BE2C (cell line): ENCODE measurements around the gene MS4A6E.

Source experiments
- DNase-seq: peaks from one replicate; pipeline ENCODE4 v3.0.0-alpha.2; 2020
- H3K27me3 ChIP-seq: fragments of 250-450 bp; sonication (Bioruptor Pico); 2 replicates; pipeline ENCODE4 v1.5.1; 2020; ENCODE audit warnings: mild to moderate bottlenecking
- H3K36me3 ChIP-seq: fragments of 250-450 bp; sonication (Bioruptor Pico); 2 replicates; pipeline ENCODE4 v1.5.1; 2020; ENCODE audit warnings: mild to moderate bottlenecking
- H3K4me1 ChIP-seq: fragments of 250-450 bp; sonication (Bioruptor Pico); 2 replicates; pipeline ENCODE4 v1.5.1; 2020
- H3K4me3 ChIP-seq: 2 replicates; pipeline ENCODE4 v1.5.1; 2011; ENCODE audit warnings: low read depth, low read length
- H3K9me3 ChIP-seq: fragments of 250-450 bp; sonication (Bioruptor Pico); 2 replicates; pipeline ENCODE4 v1.5.1; 2020
- CTCF ChIP-seq: IDR thresholded peaks from 2 replicates; pipeline ENCODE4 v1.5.1; 2012; ENCODE audit warnings: mild to moderate bottlenecking, low read depth, low read length

Gene MS4A6E

DNA sequence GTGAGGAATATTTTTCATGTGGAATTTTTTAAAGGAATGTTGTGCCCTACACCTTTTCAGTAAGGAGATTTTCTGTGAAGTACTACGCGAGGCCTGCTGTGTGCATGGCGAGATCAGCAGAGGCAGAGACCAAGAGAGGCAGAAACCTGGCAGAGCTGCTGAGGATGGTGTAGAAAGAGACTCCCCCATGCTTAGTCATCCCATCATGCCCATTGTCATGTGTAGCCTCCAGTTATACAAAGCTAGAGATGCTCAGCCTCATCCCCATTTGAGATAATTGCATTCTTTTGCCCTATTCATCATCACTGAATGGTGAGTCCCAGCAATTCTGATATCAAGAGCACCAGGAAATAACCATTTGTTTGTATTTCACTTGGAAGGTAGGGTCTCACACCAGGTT, 48.3 kb downstream of the MS4A6E start:
- H3K4me1 ChIP-seq = no peaks in the 10 kb centered on the region

GRCh38 chr11:60376601-60377000, 49.5 kb downstream of the MS4A6E start:
- no peaks in the 10 kb centered on the region for H3K9me3 ChIP-seq
- no peaks in the 10 kb centered on the region for H3K36me3 ChIP-seq
- TF ChIP-seq CTCF = no peak
- no peaks in the 10 kb centered on the region for H3K4me1 ChIP-seq
- no peak overlapping the region for H3K4me3 ChIP-seq
- no peaks in the 10 kb centered on the region for H3K27me3 ChIP-seq
- no peak for DNase-seq

More for the DNA sequence above, 48.3 kb downstream of the MS4A6E start:
- no peaks in the 10 kb centered on the region for H3K9me3 ChIP-seq
- TF ChIP-seq CTCF = no peak
- no peaks in the 10 kb centered on the region for H3K36me3 ChIP-seq
- no peak overlapping the region for H3K4me3 ChIP-seq
- no peaks in the 10 kb centered on the region for H3K27me3 ChIP-seq
- DNase-seq = no peak

DNA sequence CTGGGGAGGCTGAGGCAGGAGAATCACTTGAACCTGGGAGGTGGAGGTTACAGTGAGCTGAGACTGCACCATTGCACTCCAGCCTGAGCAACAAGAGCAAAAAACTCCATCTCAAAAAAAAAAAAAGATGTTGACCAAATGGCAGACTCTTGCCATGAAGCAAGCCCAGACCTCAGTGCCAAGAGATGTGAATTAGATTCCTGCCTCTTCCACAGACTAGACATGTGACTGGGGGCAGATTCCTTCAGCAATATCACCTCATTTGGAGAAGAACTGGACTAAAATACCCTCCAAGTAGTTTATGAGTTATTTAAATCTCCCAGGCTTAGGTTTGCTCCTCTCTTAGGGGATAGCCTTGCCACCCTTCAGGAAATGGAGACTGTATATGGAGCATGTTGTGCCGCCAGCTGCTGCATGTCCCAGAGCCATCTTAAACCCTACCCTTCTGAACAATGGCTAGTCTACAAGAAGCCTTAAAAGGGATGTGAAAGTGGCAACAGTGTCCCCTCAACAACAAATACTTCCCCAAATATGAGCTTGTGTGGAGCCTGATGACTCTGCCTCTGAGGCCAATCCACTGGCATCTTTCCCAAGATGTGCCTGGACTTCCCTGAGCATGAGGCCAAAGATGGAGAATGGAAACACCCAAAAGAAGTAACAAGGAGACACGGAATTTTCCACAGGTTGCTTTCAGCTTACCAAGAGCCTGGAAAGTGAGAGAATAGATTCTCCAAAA, 50.5 kb downstream of the MS4A6E start:
- DNase-seq = no peak
- Histone ChIP-seq H3K36me3 (no peaks in the 10 kb centered on the region), H3K4me3 (no peak overlapping the region), H3K27me3 (no peaks in the 10 kb centered on the region), H3K4me1 (no peaks in the 10 kb centered on the region), H3K9me3 (no peaks in the 10 kb centered on the region)
- TF ChIP-seq CTCF = no peak

DNA sequence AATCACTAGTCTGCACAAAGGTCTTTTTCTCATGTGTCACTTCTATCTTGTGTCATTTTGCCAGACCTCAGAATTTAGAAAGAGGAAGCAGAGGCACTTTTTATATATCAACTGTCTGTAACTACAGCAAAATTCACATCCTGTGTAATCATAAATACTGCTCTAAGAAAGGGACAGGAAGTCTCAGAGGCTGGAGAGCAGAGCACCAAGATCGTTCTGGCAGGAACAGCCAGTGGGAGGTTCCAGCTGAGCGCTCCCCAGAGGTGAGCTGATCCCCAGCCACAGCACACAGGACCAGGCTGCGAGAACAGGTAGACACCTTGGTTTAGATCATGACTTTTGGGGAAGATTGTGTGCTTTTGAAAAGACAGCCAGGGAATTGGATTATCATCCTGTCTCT, 51.3 kb downstream of the MS4A6E start, which contains the start of gene MS4A7:
TSS of gene MS4A7 (plus strand) at position 179 of the 400 bp plus-strand sequence. CDS start 4,610 bp downstream, outside the sequence.
- Histone ChIP-seq H3K4me1 (no peaks in the 10 kb centered on the region), H3K36me3 (no peaks in the 10 kb centered on the region), H3K9me3 (no peaks in the 10 kb centered on the region), H3K4me3 (no peak within 1 kb of the TSS), H3K27me3 (no peaks in the 10 kb centered on the region)
- no peak for TF ChIP-seq CTCF
- DNase-seq = no peak

DNA sequence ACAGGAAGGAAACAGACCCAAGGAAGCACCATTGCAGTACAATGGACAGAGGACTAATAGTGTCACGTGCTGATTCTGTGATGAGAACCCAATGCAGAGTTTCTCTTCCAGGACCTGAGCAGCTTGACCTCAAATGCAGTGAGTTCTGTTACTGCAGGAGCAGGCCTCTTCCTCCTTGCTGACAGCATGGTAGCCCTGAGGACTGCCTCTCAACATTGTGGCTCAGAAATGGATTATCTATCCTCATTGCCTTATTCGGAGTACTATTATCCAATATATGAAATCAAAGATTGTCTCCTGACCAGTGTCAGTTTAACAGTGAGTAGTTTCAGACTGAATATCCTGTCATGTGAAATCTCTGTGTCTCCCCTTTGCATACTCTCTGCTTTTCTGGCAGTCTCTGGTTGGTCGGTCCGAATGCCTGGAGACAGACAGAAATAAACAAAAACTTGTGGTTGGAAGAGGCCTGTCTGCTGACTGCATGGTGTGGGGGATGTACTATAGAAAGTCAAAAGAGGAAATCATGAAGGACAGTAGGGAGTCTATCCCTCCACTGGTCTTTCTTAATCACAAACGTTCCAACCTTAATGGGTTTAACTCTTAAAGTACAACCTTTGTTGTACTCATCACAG, 62.3 kb downstream of the MS4A6E start:
- no peaks in the 10 kb centered on the region for H3K4me1 ChIP-seq
- no peak for TF ChIP-seq CTCF
- H3K9me3 ChIP-seq = no peaks in the 10 kb centered on the region
- no peak overlapping the region for H3K4me3 ChIP-seq
- no peaks in the 10 kb centered on the region for H3K27me3 ChIP-seq
- H3K36me3 ChIP-seq = no peaks in the 10 kb centered on the region
- no peak for DNase-seq

DNA sequence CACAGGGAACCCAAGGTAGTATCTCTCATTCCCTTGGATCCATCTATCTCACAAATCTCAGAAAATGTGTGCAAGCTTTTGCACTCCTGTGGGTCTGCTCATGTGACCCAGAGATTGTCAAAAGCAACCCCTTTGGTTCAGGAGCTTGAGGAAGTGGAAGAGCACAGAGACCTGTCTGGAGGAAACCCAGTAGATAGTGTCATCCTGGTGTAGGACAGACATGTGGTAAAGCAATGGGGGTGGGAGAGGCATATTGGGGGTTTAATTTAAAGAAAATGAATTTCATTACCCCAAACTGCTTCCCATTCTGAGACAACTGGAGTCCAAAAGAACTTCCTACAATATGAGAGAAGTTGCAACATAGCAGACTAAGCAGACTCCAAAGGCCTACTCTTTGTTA, 63.4 kb downstream of the MS4A6E start:
- DNase-seq = no peak
- Histone ChIP-seq H3K9me3 (no peaks in the 10 kb centered on the region), H3K4me3 (no peak overlapping the region), H3K4me1 (no peaks in the 10 kb centered on the region), H3K36me3 (no peaks in the 10 kb centered on the region), H3K27me3 (no peaks in the 10 kb centered on the region)
- no peak for TF ChIP-seq CTCF
